Parathyroid adenoma (tissue), 2 donors: Measurements from ENCODE around the gene DNAJB1.

Experiments
- H2AFZ ChIP-seq: fragments of 300-600 bp; sonication (generic); one replicate; pipeline ENCODE4 v1.7.0; 2017; ENCODE audit warnings: antibody characterized with exemption, mild to moderate bottlenecking
- H3K27ac ChIP-seq: fragments of 300-600 bp; sonication (generic); one replicate; pipeline ENCODE4 v1.7.0; 2017
- H3K27me3 ChIP-seq: fragments of 300-600 bp; sonication (generic); one replicate; pipeline ENCODE4 v1.7.0; 2017; ENCODE audit warnings: low read length; ENCODE audit not compliant: control insufficient read depth, insufficient read depth
- H3K36me3 ChIP-seq: fragments of 300-600 bp; sonication (generic); one replicate; pipeline ENCODE4 v1.7.0; 2017; ENCODE audit warnings: low read length; ENCODE audit not compliant: control insufficient read depth, insufficient read depth
- H3K4me1 ChIP-seq: fragments of 300-600 bp; sonication (generic); one replicate; pipeline ENCODE4 v1.7.0; 2017; ENCODE audit warnings: control low read depth
- H3K4me2 ChIP-seq: fragments of 300-600 bp; sonication (generic); one replicate; pipeline ENCODE4 v1.7.0; 2017; ENCODE audit warnings: low read length
- H3K4me3 ChIP-seq: fragments of 300-600 bp; sonication (generic); one replicate; pipeline ENCODE4 v1.7.0; 2017; ENCODE audit warnings: low read depth, low read length
- H3K79me2 ChIP-seq: fragments of 300-600 bp; sonication (generic); one replicate; pipeline ENCODE4 v1.7.0; 2017; ENCODE audit warnings: control low read depth
- H3K9ac ChIP-seq: fragments of 300-600 bp; sonication (generic); one replicate; pipeline ENCODE4 v1.7.0; 2017; ENCODE audit warnings: mild to moderate bottlenecking
- H3K9me3 ChIP-seq: fragments of 300-600 bp; sonication (generic); one replicate; pipeline ENCODE4 v1.7.0; 2017; ENCODE audit warnings: low read length; ENCODE audit not compliant: control insufficient read depth
- CTCF ChIP-seq: fragments of 300-600 bp; sonication (generic); IDR thresholded peaks from one replicate; pipeline ENCODE4 v1.7.0; 2017; ENCODE audit warnings: antibody characterized with exemption, mild to moderate bottlenecking
- donor health status: primary hyperparathyroidism.

Gene DNAJB1

GRCh38 chr19:14517840-14518505 is at the start of gene DNAJB1:
Gene DNAJB1, minus strand, starts transcription at chr19:14518397. Its CDS starts 48 bp downstream, at chr19:14518349.
- peak within 1 kb of the TSS; percentile 96 for H3K9ac ChIP-seq
- H3K4me3 ChIP-seq: peak within 1 kb of the TSS; percentile 86
- H3K4me1 ChIP-seq: peaks cover 20% of the 10 kb centered on the region
- no peaks in the 10 kb centered on the region for H3K9me3 ChIP-seq
- peak within 1 kb of the TSS; percentile 83 for H2AFZ ChIP-seq
- H3K27me3 ChIP-seq: no peaks in the 10 kb centered on the region
- peak within 1 kb of the TSS; percentile 86 for H3K4me2 ChIP-seq
- TF ChIP-seq CTCF: no peak
- no peaks in the 10 kb centered on the region for H3K36me3 ChIP-seq
- H3K79me2 ChIP-seq: peaks cover 14% of the 10 kb centered on the region
- peak within 1 kb of the TSS; percentile 97 for H3K27ac ChIP-seq

GRCh38 chr19:14567079-14567478 is 48.9 kb upstream of the DNAJB1 start:
- H3K27me3 ChIP-seq: no peaks in the 10 kb centered on the region

GRCh38 chr19:14566712-14567077 is 48.5 kb upstream of the DNAJB1 start:
- Histone ChIP-seq H3K9ac (no peak overlapping the region), H3K4me3 (no peak overlapping the region), H3K27me3 (no peaks in the 10 kb centered on the region), H3K4me1 (peaks cover 21% of the 10 kb centered on the region), H3K79me2 (peaks cover 34% of the 10 kb centered on the region), H3K27ac (no peak overlapping the region), H3K9me3 (no peaks in the 10 kb centered on the region), H3K4me2 (no peak overlapping the region), H3K36me3 (no peaks in the 10 kb centered on the region), H2AFZ (no peak overlapping the region)
- TF ChIP-seq CTCF: no peak

More at GRCh38 chr19:14567079-14567478, 48.9 kb upstream of the DNAJB1 start:
- Histone ChIP-seq H3K36me3 (no peaks in the 10 kb centered on the region), H3K4me2 (no peak overlapping the region), H3K4me1 (peaks cover 18% of the 10 kb centered on the region), H3K4me3 (no peak overlapping the region), H3K9me3 (no peaks in the 10 kb centered on the region), H3K79me2 (peaks cover 36% of the 10 kb centered on the region), H3K27ac (no peak overlapping the region), H2AFZ (no peak overlapping the region), H3K9ac (no peak overlapping the region)
- TF ChIP-seq CTCF: no peak

GRCh38 chr19:14565765-14566711 is 47.8 kb upstream of the DNAJB1 start:
- peaks cover 27% of the 10 kb centered on the region for H3K4me1 ChIP-seq
- no peak for TF ChIP-seq CTCF
- peaks cover 29% of the 10 kb centered on the region for H3K79me2 ChIP-seq
- H3K4me3 ChIP-seq: no peak overlapping the region
- H3K27me3 ChIP-seq: no peaks in the 10 kb centered on the region
- no peak overlapping the region for H3K4me2 ChIP-seq
- no peak overlapping the region for H3K9ac ChIP-seq
- no peak overlapping the region for H2AFZ ChIP-seq
- no peak overlapping the region for H3K27ac ChIP-seq
- no peaks in the 10 kb centered on the region for H3K36me3 ChIP-seq
- H3K9me3 ChIP-seq: no peaks in the 10 kb centered on the region
